Adrenal gland (tissue), 5 donors: ENCODE results near the gene NETO2.

Source experiments
- CTCF ChIP-seq, 6 experiments: fragments of 450-650 bp in 4 of 6; fragments of 200-600 bp in 2 of 6; sonication (generic) in 1 of 6; IDR thresholded peaks; 1 replicate in 5 of 6; 2 replicates in 1 of 6; pipeline versions ENCODE4 v1.5.1 to v1.8.0; 2016 to 2021; ENCODE audit warnings: antibody characterized with exemption in 6 of 6, mild to moderate bottlenecking in 2 of 6, moderate library complexity in 1 of 6
- POLR2A ChIP-seq, 2 donors: fragments of 450-650 bp; IDR thresholded peaks; one replicate each; pipeline ENCODE4 v1.6.1; 2017; ENCODE audit warnings: antibody characterized with exemption in 2 of 2, mild to moderate bottlenecking in 2 of 2, moderate library complexity in 1 of 2
- donor health status: DM: no; HTN: no; CAD: no.

GRCh38 chr16:47058295-47059086, 85.3 kb downstream of the NETO2 start:
- TF ChIP-seq CTCF (IDR thresholded peaks at IDR 0.05) (no peak), POLR2A (IDR thresholded peaks at IDR 0.05) (no peak)
